SK-N-SH treated with all-trans-retinoic acid at 6 μM for 48 hours (cell line): ENCODE measurements around the gene FOXA2.

Source experiments
- ATAC-seq: fragments of 200-7000 bp; cut with Tn5 transposase; 3 replicates; pipeline ENCODE4 v1.9.1; 2020; ENCODE audit warnings: mild to moderate bottlenecking, moderate library complexity
- ARNTL ChIP-seq: fragments of 450-650 bp; formaldehyde crosslinking; IDR thresholded peaks from 2 replicates; pipeline ENCODE4 v1.5.0; 2020; ENCODE audit warnings: low read depth, mild to moderate bottlenecking, moderate library complexity, borderline replicate concordance
- BACH2 ChIP-seq: fragments of 250-450 bp; sonication (Bioruptor Pico); IDR thresholded peaks from 2 replicates; pipeline ENCODE4 v1.9.0; 2021; ENCODE audit warnings: mild to moderate bottlenecking, borderline replicate concordance
- CSDC2 ChIP-seq: fragments of 250-450 bp; sonication (Bioruptor Pico); IDR thresholded peaks from 2 replicates; pipeline ENCODE4 v1.5.0; 2020; ENCODE audit warnings: mild to moderate bottlenecking, moderate library complexity
- CSRNP3 ChIP-seq: fragments of 250-450 bp; sonication (Bioruptor Pico); IDR thresholded peaks from 2 replicates; pipeline ENCODE4 v1.5.1; 2021; ENCODE audit warnings: mild to moderate bottlenecking, moderate library complexity
- ESRRG ChIP-seq: fragments of 250-450 bp; sonication (Bioruptor Pico); IDR thresholded peaks from 2 replicates; pipeline ENCODE4 v1.6.1; 2021; ENCODE audit warnings: mild to moderate bottlenecking
- GLIS3 ChIP-seq: fragments of 250-450 bp; sonication (Bioruptor Pico); IDR thresholded peaks from 2 replicates; pipeline ENCODE4 v1.5.0; 2020; ENCODE audit warnings: mild to moderate bottlenecking, moderate library complexity
- ISL1 ChIP-seq: fragments of 250-450 bp; sonication (Bioruptor Pico); IDR thresholded peaks from 2 replicates; pipeline ENCODE4 v2.1.2; 2022; ENCODE audit warnings: mild to moderate bottlenecking, moderate library complexity
- OSR1 ChIP-seq: fragments of 250-450 bp; sonication (Bioruptor Pico); IDR thresholded peaks from 2 replicates; pipeline ENCODE4 v1.8.0; 2022; ENCODE audit warnings: moderate library complexity, mild to moderate bottlenecking, inconsistent platforms
- PPARA ChIP-seq: fragments of 250-450 bp; sonication (Bioruptor Pico); IDR thresholded peaks from 2 replicates; pipeline ENCODE4 v1.5.0; 2020; ENCODE audit warnings: mild to moderate bottlenecking, borderline replicate concordance
- RARB ChIP-seq: fragments of 250-450 bp; sonication (Bioruptor Pico); IDR thresholded peaks from 2 replicates; pipeline ENCODE4 v1.8.0; 2021; ENCODE audit warnings: mild to moderate bottlenecking, moderate library complexity
- SNAI2 ChIP-seq: fragments of 250-450 bp; sonication (Bioruptor Pico); IDR thresholded peaks from 2 replicates; pipeline ENCODE4 v1.5.0; 2020; ENCODE audit warnings: mild to moderate bottlenecking, moderate library complexity
- TCF4 ChIP-seq: fragments of 250-450 bp; sonication (Bioruptor Pico); IDR thresholded peaks from 2 replicates; pipeline ENCODE4 v1.8.0; 2021; ENCODE audit warnings: mild to moderate bottlenecking, moderate library complexity, borderline replicate concordance
- TOX ChIP-seq: fragments of 250-450 bp; sonication (Bioruptor Pico); IDR thresholded peaks from 2 replicates; pipeline ENCODE4 v1.8.0; 2021; ENCODE audit warnings: mild to moderate bottlenecking, moderate library complexity, borderline replicate concordance
- TSHZ2 ChIP-seq: fragments of 250-450 bp; sonication (Bioruptor Pico); IDR thresholded peaks from 2 replicates; pipeline ENCODE4 v1.5.0; 2020; ENCODE audit warnings: mild to moderate bottlenecking, moderate library complexity
- ZC3H10 ChIP-seq: fragments of 250-450 bp; sonication (Bioruptor Pico); IDR thresholded peaks from 2 replicates; pipeline ENCODE4 v1.5.1; 2021; ENCODE audit warnings: mild to moderate bottlenecking, moderate library complexity
- ZFP3 ChIP-seq: fragments of 250-450 bp; sonication (Bioruptor Pico); IDR thresholded peaks from 2 replicates; pipeline ENCODE4 v1.5.0; 2020; ENCODE audit warnings: mild to moderate bottlenecking, moderate library complexity
- ZNF70 ChIP-seq: fragments of 450-650 bp; formaldehyde crosslinking; IDR thresholded peaks from 2 replicates; pipeline ENCODE4 v1.5.0; 2020; ENCODE audit warnings: mild to moderate bottlenecking, moderate library complexity
- ZNF8 ChIP-seq: fragments of 450-650 bp; formaldehyde crosslinking; IDR thresholded peaks from 2 replicates; pipeline ENCODE4 v1.5.0; 2020; ENCODE audit warnings: mild to moderate bottlenecking, moderate library complexity
- TF ChIP-seq, protein P1 (sequence below): fragments of 250-450 bp; sonication (Bioruptor Pico); IDR thresholded peaks from 2 replicates; pipeline ENCODE4 v1.8.0; 2021; ENCODE audit warnings: low read depth, mild to moderate bottlenecking, moderate library complexity, borderline replicate concordance

FOXA2 gene

GRCh38 chr20:22561965-22562577 lies 22.3 kb downstream of the FOXA2 start:
- no peak for TF ChIP-seq RARB
- TF ChIP-seq PPARA (CRISPR knock-in tag), result no peak
- no peak for TF ChIP-seq ZNF70 (CRISPR knock-in tag)
- no peak for TF ChIP-seq ESRRG (CRISPR knock-in tag)
- ATAC-seq, result no peak

DNA sequence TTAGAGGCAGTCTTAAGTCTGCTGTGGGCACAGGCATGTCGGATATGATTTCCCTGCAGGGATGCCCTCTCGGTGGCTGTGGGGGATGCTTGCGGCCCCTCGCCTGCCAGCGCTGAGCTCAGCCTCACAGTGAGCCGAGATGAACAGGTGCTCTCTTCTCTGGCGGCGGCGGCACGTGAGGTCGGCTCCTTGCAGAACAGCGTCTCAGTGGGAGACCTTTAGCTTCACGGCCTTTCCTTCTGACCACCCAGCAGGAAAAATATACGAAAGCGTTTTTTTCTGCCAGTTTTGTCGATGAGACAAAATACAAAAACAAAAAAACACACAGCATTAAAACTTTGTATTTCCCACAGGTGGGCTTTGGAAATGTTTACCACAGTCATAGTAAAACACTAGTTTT lies 23.6 kb downstream of the FOXA2 start:
- no peak for ATAC-seq
- TF ChIP-seq ISL1 (CRISPR knock-in tag) (no peak), ARNTL (CRISPR knock-in tag) (no peak), TSHZ2 (CRISPR knock-in tag) (no peak), SNAI2 (no peak), ESRRG (CRISPR knock-in tag) (no peak), TOX (CRISPR knock-in tag) (no peak), PPARA (CRISPR knock-in tag) (no peak), GLIS3 (CRISPR knock-in tag) (no peak), ZFP3 (CRISPR knock-in tag) (no peak), CSRNP3 (CRISPR knock-in tag) (no peak), OSR1 (CRISPR knock-in tag) (no peak), ZC3H10 (no peak), BACH2 (CRISPR knock-in tag) (no peak)

GRCh38 chr20:22559711-22560318 lies 24.6 kb downstream of the FOXA2 start:
- ATAC-seq, result no peak
- TF ChIP-seq ZNF70 (CRISPR knock-in tag) (no peak), GLIS3 (CRISPR knock-in tag) (no peak), SNAI2 (no peak), RARB (no peak), TSHZ2 (CRISPR knock-in tag) (no peak), TOX (CRISPR knock-in tag) (no peak), BACH2 (CRISPR knock-in tag) (no peak), PPARA (CRISPR knock-in tag) (no peak), ZC3H10 (no peak), ISL1 (CRISPR knock-in tag) (no peak), ZNF8 (CRISPR knock-in tag) (no peak), CSDC2 (CRISPR knock-in tag) (no peak), TCF4 (CRISPR knock-in tag) (no peak)
- TF ChIP-seq, protein P1, sequence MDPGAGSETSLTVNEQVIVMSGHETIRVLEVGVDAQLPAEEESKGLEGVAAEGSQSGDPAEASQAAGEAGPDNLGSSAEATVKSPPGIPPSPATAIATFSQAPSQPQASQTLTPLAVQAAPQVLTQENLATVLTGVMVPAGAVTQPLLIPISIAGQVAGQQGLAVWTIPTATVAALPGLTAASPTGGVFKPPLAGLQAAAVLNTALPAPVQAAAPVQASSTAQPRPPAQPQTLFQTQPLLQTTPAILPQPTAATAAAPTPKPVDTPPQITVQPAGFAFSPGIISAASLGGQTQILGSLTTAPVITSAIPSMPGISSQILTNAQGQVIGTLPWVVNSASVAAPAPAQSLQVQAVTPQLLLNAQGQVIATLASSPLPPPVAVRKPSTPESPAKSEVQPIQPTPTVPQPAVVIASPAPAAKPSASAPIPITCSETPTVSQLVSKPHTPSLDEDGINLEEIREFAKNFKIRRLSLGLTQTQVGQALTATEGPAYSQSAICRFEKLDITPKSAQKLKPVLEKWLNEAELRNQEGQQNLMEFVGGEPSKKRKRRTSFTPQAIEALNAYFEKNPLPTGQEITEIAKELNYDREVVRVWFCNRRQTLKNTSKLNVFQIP, result no peak
